A204.1 (cell line): ENCODE measurements around the gene THAP7.
"Not testable (repeated sequence)": the region's sequence is repeated elsewhere in the genome, so short reads cannot be mapped to it uniquely, and the experiment has no call there.

Experiments used
- FAIRE-seq: peaks from 2 replicates; lab custom pipeline; 2012; peaks lifted over from hg19 to GRCh38; lab: Jason Lieb, UNC

THAP7 gene

DNA sequence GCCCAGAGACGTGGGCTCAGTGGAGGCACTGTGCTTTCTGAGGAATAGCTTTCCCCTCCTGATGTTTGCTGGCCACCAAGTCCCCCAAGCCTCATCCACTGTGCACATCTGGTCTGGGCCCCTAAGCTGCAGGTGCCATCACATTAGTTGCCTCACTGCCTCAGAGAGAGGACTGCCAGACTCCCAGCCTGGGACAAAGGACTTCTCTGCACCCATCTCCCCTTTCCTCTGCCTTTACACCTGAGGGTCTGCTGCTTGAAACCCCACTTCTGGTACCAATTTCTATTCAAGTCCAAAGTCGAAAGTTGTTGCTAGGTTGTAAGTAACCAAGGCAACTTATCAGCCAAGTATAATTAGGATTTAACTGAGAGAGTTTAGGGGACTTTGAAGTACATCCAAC lies 23.5 kb downstream of the THAP7 start:
- no peak for FAIRE-seq

DNA sequence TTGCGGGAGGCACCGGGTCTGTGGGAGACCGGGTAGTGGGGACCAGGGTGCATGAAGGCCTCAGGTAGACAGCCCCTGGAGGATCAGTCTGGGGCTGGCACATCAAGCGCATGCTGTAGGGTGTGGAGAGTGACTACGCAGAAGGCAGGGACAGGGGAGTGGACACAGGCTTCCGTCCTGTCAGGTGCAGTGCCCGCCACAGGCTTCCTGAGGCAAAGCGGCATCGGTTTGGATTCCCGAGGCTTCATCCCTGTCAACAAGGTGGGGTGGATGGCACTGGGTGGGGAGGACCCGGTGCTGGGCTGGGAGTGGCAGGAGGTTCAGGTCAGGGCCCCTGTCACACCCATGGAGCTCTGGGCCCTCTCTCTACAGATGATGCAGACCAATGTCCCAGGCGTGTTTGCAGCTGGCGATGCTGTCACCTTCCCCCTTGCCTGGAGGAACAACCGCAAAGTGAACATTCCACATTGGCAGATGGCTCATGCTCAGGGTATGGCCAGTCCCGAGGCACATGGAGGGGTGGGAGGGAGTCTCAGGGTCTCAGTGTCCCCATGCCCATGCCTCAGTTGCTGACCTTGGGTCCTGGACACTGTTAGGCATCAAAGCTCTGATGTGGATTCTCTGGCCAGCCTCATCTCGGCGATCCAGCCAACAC lies 24.3 kb downstream of the THAP7 start:
- FAIRE-seq = no peak

DNA sequence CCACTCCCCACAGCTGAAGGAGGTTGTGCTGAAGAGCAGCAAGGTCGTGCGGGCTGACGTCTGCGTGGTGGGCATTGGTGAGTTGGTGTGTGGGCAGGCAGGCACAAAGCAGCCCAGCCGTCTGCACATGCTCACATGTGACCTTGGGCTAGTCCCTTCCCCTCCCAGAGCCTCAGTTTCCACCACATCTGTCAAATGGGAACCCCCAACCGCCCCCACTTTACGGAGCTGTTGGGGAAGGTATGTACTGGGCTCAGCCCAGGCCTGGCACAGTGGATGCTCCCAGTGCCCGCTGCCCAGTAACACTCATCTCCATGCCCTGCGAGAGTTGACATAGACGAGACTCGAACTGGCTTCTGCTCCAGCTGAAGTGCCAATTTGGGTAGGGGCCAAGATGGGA lies 24.9 kb downstream of the THAP7 start:
- FAIRE-seq = no peak

DNA sequence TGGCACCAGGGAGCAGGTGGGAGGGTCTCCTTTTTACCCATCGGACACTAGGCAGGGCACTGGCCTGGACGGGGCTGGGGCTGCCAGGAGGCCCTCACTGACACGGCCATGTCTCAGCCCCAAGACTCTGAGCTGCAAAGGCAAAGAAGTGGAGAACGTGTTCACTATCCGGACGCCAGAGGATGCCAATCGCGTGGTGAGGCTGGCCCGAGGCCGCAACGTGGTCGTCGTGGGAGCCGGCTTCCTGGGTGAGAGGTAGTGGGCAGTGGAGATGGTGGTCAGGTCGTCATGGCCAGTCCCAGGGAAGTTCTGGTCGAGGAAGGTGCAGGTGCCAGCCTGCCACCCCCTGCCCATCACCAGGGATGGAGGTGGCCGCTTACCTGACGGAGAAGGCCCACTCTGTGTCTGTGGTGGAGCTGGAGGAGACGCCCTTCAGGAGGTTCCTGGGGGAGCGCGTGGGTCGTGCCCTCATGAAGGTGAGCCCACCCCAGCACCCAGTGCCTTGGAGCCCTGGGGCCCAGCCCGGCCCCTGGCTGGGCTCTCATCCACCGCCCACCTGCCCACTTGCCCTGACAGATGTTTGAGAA lies 25.5 kb downstream of the THAP7 start:
- FAIRE-seq = no peak

DNA sequence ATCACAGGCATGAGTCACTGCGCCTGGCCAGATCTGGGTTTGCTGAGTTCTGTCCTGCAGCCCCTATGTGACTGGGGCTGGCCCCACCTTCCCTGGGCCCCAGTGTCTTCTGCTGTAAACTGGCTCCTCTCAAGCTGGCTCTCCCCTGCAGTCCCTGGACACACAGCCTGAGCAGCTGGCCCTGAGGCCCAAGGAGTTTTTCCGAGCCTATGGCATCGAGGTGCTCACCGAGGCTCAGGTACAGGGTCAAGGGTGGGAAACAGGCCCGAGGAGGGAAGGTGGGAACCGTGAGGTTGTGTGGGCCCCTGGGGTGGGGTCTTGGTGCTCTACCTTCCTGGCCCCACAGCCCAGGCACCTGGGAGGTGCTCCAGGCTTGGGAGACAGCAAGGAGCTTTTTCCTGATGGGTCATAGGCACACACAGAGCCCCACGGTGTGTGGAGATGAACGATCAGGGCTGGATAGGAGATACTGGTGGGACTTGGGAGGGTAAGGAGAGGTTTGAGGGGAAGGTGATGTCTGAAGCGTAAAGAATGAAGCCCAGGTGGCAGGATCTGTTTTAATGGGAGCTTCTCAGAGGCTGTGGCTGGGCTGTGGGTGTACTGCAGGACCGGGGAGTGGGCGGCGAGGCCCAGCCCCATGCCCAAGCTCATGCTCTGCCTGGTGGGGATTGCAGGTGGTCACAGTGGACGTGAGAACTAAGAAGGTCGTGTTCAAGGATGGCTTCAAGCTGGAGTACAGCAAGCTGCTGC lies 26.2 kb downstream of the THAP7 start:
- FAIRE-seq = no peak

DNA sequence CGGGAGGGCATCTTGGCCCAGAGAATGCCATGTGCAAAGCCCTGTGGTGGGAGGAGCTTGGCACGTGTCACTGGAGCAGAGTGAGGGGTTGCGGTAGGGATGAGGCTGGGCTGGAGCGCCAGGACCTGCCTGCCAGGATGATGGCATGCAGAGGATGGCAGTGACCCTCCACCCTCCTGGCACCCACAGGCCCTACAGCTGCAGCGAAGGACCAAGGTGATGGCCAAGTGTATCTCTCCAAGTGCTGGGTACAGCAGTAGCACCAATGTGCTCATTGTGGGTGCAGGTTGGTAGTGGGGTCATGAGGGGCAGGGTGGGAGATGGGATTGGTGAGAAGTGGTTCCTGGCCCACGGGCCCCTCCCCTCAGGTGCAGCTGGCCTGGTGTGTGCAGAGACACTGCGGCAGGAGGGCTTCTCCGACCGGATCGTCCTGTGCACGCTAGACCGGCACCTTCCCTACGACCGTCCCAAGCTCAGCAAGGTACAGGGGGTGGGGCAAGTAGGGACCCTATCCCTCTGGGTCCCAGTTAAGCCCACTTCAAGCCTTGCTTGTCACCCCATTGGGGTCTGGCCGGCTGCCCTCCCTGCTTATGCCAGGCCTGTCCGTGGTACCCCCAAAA lies 27.5 kb downstream of the THAP7 start:
- FAIRE-seq = no peak

DNA sequence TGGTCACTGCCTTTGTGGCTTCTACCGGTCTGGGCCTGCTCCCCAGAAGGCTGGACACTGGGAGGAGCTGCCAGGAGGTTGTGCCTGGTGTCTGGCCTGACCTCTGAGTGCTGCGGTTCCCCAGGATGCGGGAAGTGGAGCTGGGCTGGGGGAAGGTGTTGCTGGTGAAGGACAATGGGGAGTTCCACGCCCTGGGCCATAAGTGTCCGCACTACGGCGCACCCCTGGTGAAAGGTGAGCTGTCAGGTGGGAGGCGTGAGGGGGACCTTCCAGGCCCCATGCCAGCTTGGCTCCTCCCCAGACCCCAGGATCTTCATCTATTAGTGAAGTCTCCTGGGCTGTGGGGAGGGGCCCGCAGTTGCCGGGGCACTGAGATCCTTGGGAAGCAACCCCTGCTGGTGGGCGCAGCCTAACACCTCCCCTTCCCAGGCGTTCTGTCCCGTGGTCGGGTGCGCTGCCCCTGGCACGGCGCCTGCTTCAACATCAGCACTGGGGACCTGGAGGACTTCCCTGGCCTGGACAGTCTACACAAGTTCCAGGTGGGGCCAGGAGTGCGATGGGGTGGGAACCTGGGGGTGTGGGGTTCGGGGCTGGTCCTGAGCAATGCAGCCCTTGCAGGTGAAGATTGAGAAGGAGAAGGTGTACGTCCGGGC lies 28.2 kb downstream of the THAP7 start:
- no peak for FAIRE-seq

DNA sequence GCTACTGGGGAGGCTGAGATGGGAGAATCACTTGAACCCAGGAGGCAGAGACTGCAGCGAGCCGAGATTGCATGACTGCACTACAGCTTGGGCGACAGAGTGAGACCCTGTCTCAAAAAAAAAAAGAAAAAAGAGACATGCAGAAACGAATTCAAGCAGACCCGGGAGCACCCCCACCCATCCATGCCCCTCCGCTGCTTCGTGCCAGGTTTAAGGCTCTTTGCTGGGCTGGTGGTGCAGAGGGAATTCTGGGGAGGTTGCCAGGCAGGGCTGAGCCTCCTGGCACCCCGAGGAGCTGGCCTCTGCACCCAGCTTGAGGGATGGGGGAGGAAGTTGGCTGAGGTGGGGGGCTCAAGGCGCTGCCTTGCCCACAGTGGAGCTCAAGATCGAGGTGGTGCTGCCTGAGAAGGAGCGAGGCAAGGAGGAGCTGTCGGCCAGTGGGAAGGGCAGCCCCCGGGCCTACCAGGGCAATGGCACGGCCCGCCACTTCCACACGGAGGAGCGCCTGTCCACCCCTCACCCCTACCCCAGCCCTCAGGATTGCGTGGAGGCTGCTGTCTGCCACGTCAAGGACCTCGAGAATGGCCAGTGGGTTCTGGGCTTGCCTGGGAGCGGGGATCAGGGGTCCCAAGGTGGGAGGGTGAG lies 28.9 kb downstream of the THAP7 start:
- no peak for FAIRE-seq

DNA sequence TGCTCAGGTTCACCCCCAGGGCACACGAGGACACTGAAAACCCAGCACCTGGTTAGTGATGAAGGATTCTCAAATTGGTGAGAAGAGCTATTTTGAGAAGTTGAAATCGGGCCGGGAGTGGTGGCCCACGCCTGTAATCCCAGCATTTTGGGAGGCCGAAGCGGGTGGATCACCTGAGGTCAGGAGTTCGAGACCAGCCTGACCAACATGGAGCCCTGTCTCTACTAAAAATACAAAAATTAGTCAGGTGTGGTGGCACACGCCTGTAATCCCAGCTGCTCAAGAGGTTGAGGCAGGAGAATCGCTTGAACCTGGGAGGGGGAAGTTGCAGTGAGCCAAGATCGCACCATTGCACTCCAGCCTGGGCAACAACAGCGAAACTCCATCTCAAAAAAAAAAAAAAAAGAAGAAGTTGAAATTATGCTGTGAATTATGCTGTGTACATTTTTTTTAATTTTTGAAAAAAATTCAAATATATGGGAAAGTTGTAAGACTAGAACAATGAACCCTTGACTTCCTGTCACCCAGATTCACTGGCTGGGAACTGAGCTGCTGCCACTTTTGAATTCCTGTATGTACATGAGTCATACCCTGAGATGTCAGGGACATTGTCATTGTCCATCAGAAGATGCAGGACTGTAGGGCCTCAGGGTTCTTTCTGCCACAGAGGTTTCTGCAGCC lies 29.8 kb downstream of the THAP7 start:
- FAIRE-seq = not testable (repeated sequence)

DNA sequence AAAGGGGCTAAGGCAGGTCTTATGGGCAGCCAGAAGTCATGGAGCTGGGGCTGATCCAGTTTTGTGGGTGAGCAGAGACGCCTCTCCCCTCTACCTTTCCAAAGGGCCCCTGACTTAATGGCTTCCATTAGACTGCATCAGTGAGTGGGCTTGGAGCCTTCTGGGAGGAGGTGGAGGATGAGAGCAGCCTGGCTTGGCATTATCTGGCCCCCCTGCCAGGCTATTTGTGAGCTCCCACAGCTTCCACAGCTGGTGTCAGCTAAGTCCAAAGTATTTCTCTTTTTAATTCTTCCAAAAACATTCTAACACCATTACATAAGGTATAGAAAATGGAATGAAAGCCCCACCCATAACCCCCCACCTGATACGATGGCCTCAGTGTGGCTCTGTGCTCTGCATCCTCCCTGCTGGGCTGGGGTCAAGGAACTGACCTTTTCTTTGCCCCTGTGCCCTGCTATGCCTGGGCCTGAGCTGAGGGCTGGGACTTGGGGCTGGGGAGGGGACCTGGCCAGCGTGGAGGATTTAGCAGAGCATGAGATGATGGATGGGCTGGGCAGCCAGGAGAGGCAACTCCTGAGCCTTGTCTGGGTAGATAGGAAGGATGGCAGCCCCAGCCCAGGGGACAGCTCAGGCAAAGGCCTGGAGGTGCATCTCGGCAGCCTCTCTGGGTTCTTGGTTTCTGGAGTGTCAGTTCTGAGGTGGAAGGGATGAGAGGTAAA lies 30.8 kb downstream of the THAP7 start:
- no peak for FAIRE-seq

DNA sequence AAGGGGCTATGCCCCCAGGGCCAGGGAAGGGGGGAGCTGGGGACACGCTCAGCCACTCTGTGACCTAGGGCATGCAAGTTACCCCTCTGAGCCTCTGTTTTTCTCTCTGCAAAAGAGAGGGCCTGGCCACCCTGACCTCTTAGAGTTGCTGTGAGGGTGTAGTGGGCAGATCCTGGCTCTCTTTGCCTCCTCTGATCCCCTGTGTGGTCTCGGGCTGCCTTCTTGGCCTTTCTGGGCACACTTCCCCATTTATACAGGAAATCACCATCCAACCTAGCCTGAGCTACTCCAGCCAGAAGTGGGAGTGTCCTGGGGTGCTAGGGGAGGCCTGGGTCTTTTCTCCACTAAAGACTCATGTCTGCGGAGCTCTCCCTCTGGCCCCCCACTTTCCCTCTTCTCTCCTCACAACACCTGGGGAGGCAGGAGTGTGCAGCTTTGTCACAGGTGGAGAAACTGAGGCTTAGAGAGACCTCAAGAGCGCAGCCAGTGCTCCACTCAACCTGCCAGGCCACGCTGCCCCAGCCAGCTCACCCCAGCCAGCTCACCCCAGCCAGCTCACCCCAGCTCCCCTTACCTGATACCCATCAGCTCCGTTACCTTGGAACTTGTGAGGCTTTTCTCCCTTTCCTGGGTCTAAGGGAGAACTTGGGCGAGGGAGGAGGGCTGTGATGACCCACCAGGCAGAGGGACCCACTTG lies 33.5 kb downstream of the THAP7 start:
- FAIRE-seq = no peak

DNA sequence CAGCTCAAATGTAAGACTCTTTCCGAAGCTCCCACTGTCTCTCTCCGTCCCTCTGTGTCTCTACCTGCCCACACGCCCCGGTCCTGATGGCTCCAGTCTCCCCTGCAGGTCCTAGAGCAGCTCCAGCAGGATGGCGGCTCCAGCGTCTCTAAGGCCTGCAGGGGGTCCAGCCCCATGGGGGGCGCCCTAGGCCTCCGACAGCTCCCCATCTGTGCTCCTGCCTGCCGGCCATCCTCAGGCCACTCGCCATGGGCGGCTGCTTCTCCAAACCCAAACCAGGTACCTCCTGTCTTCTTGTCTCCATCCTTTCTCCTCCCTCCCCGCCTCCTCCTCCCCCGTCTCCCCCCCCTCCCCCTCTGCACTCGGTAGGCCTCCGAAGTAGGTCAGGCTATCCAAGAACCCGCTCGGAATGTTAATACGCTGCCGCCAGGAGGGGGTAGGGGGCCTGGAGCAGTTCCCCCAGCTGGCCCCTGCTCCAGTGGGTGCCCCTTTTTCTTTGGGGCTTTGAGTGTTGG lies 34.2 kb downstream of the THAP7 start:
- FAIRE-seq = no peak

DNA sequence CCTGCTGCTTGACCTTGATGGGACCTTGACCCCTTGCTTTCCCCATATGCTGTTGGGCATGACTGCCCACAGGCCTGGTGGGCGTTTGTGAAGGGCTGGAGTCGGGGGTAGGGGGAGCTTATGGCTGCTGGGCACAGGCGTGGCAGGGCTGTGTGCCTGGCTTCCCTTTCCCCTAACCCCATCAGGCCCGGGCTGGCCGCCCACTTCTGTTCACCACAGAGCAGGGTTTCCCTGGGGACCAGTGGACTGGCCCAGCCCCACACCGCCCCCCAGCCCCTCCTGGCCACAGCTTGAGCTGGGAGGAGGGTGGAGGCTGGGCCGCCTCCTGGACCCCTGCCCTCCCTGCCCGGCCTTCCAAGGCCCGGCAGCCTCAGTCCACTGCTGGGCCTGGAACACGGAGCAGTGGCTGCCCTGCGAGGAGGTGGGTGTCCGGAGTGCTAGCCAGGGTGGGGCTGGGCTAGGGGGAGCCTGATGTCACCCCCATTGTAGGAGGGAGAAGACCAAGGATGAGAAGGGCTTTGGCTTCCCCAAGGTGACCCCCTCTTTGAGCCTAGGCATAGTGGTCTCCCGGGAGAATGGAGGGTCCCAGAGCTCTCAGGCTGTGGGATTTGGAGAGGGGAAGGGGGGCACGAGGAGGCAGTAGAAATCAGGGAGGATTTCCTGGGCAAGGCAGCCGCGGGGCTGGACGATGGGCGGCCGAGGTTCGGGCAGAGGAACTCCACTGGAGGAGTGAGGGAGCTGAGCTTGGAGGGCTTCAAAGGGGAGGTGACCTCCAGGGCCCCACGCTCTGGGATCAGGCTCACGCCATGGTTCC lies 34.8 kb downstream of the THAP7 start, which contains the start of gene AIFM3:
Gene AIFM3 (plus strand): TSS at position 373 of the 814 bp plus-strand sequence. CDS start 690 bp downstream, outside the sequence.
- no peak for FAIRE-seq

DNA sequence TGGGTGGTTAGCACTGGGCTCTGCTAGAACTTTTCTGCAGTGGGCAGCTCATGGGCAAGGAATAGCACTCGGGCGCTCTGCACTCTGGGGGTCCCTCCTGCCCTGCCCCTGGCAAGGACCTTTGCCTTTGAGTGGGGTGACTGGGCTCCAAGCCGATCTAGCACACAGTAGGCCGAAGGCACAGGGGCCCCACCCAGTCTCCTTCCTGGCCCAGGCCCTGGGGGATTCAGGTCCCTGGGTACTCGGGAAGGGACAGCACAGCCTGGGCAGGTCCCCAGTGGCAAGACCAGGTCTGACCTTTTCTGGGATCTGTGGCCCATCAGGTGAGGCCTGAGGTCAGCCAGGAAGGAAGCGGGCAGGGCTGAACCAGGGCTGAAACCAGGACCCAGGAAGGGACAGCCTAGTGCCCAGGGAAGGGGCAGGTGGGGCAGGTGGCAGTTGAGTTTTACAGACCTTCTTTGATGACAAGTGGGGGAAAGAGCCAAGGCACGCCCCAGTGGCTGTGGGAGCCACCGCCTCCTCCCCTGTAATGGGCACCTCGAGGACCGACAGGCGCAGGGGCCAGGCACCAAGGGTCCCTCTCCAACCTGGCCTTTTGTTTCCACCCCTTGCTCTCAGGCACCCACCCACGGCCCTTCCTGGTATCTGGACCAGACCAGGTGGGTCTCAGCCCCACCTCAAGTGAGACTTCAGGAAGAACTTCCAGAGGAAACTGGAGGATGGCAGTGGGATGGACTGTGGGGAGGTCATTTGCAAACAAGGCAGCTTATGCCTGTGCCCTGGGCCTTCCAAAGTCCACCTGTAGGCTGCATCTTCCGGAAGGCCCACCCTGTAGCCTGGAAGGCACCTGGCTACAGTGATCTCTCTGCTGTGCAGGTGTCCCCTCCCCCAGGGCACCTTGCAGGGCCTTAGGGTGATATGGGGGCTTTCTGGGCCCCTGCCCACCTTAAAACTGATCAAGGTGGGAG lies 35.7 kb downstream of the THAP7 start:
- no peak for FAIRE-seq

DNA sequence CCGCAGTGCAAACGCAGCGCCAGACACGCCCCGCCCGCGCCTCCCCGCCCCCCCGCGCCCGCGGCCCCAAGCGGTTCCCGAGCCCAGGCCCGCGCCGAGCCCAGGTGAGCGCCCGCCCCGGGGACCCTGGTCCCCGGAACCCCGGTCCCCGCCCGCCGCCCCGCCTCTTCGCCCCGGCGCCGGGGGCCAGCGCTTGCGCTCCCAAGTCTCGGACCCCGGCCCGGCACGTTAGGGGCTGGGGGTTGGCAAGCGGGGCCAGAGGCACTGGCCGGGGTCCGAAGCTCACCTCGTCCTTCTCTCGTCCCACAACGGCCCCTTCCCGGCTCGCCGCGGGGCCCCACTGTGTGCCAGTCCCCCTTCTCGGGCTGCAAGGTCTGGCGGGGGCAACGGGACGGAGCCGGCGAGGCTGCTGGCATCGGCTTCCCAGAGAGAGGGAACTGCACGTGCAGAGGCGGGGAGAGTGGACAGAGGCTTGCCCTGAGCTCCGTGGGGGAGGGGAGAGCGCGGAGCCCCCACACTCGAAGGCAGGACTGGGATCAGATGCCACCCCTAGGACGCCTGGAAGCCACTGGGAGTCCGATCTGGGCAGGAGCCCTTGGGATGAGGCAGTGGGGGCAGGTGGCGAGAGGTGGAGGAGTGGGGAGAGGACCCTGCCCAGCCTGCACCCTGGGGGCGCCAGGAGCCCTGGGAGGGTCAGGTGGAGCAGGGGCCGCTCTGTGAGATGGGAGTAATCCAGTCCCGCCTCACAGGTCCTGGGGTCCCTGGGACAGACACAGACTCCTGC lies 36.6 kb downstream of the THAP7 start:
- FAIRE-seq = no peak

DNA sequence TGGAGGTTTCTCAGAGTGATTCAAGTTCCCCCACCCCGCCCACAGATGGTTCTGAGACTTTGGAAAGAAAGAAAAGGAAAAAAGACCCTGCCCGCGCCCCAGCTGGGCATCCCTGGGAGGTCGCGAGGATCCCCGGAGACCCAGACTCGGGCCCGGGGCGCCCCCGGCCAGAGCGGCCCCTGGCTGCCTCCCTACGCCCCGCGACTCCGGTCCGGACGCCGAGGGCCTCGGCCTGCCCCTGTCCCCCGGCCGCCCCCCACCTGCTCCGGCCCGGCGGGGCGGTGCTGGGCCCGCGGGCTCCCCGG lies 37.2 kb downstream of the THAP7 start:
- no peak for FAIRE-seq

DNA sequence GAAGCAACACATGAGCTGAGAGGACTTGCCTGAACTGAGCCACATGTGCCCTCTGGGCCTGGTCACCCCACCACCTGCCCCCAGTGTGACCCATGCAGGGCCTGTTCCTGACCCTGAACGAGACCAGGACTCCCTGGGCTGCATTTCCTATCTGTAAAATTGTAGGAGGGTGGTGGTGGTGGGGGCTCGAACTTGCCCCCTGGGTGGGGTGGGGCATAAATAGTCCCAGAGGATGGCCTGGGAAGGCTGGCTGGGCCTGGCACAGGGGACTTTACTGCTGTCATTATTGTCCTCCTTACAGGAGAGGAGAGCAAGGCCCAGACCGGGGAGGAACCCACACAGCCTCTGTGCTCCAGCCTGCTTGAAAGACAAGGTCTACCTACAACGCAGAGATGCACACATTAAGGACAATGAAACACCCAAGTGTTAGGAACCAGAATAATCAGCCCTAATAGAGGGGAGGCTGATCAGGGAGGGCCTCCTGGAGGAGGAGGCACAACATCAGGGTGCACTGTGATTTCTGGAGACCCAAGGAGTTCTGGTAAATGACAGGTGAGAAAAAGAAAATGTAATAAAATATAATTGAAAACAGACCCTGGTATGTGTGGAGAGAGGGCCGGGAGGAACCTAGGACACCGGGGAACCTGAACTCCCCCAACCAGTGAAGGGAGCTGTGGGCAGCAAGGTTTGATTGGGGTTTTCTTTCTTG lies 37.7 kb downstream of the THAP7 start:
- FAIRE-seq = no peak
